DMS153 (cell line): ENCODE data around the gene PHYHIPL.
"Not testable (repeated sequence)": the region's sequence is repeated elsewhere in the genome, so short reads cannot be mapped to it uniquely, and the experiment has no call there.

Experiments
- DNase-seq: peaks from one replicate; lab custom pipeline; 2025; lab: John Stamatoyannopoulos, UW

The PHYHIPL gene

GRCh38 chr10:59206204-59206720, 29.8 kb downstream of the PHYHIPL start:
- no peak for DNase-seq

GRCh38 chr10:59212301-59212798, 35.9 kb downstream of the PHYHIPL start:
- DNase-seq: no peak

- no peak for DNase-seq
Observed at GRCh38 chr10:59214160-59214559, 37.7 kb downstream of the PHYHIPL start.

GRCh38 chr10:59216178-59216869, 39.9 kb downstream of the PHYHIPL start:
- DNase-seq: no peak

GRCh38 chr10:59222788-59223187, 46.3 kb downstream of the PHYHIPL start:
- no peak for DNase-seq

- DNase-seq: not testable (repeated sequence)
Observed at GRCh38 chr10:59223597-59223996, 47.2 kb downstream of the PHYHIPL start.

- no peak for DNase-seq
Observed at GRCh38 chr10:59225211-59225610, 48.8 kb downstream of the PHYHIPL start.

- no peak for DNase-seq
Observed at GRCh38 chr10:59227136-59227673, 50.8 kb downstream of the PHYHIPL start.

- DNase-seq: no peak
Observed at GRCh38 chr10:59229441-59229840, 53.0 kb downstream of the PHYHIPL start.

GRCh38 chr10:59234194-59234593, 57.8 kb downstream of the PHYHIPL start:
- DNase-seq: no peak

GRCh38 chr10:59234816-59235429, 58.5 kb downstream of the PHYHIPL start:
- no peak for DNase-seq

- no peak for DNase-seq
Observed at GRCh38 chr10:59236064-59236697, 59.7 kb downstream of the PHYHIPL start.

GRCh38 chr10:59237775-59238174, 61.3 kb downstream of the PHYHIPL start:
- no peak for DNase-seq

GRCh38 chr10:59239108-59239507, 62.7 kb downstream of the PHYHIPL start:
- not testable (repeated sequence) for DNase-seq

- peak; percentile 3 for DNase-seq
Observed at GRCh38 chr10:59240582-59241183, 64.2 kb downstream of the PHYHIPL start.

GRCh38 chr10:59242057-59242456, 65.6 kb downstream of the PHYHIPL start:
- DNase-seq: no peak

GRCh38 chr10:59242991-59243390, 66.5 kb downstream of the PHYHIPL start:
- no peak for DNase-seq

- no peak for DNase-seq
Observed at GRCh38 chr10:59243611-59244195, 67.3 kb downstream of the PHYHIPL start.

- no peak for DNase-seq
Observed at GRCh38 chr10:59244871-59245270, 68.4 kb downstream of the PHYHIPL start.

GRCh38 chr10:59245686-59246085, 69.2 kb downstream of the PHYHIPL start:
- no peak for DNase-seq

GRCh38 chr10:59252491-59252890, 76.0 kb downstream of the PHYHIPL start:
- DNase-seq: no peak

- no peak for DNase-seq
Observed at GRCh38 chr10:59255463-59255862, 79.0 kb downstream of the PHYHIPL start.
